GM12873 (cell line): ENCODE data around the gene ZNF324B.

Source experiments
- CTCF ChIP-seq: IDR thresholded peaks from 2 replicates; pipeline ENCODE4 v1.5.1; 2012; ENCODE audit warnings: low read depth, mild to moderate bottlenecking, moderate library complexity, low read length, control low read depth; ENCODE audit not compliant: insufficient read depth; ENCODE audit errors: missing control alignments

Gene ZNF324B

GRCh38 chr19:58416604-58417003 is 34.8 kb upstream of the ZNF324B start:
- TF ChIP-seq CTCF, result no peak

- TF ChIP-seq CTCF, result no peak
These were observed 34.4 kb upstream of the ZNF324B start for GRCh38 chr19:58417071-58417470.

DNA sequence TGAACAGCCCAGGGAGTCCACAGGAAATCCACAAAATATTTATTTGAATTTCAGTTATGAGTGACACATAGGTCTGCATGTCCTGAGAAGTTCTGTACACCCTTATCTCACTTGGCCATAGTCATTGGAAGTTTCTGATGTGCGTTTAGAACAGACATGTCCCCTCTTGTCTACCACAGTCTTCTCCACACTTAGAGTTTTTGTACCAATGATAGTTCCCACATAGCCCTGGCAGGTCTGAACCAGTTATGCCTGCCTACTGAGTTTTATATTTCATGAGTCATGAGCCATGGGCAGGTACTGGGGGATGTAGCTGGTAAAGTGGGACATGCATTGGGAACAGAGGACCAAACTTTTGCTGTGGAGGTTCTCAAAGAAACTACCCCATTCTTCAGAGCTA is 22.8 kb upstream of the ZNF324B start:
- TF ChIP-seq CTCF, result no peak

GRCh38 chr19:58429745-58430144 is 21.7 kb upstream of the ZNF324B start:
- TF ChIP-seq CTCF, result no peak

GRCh38 chr19:58434217-58434616 is 17.2 kb upstream of the ZNF324B start:
- TF ChIP-seq CTCF, result no peak

- no peak for TF ChIP-seq CTCF
These were observed 11.6 kb upstream of the ZNF324B start, which contains the start of gene ZNF132 for GRCh38 chr19:58439576-58440554. ZNF132 (minus strand) TSS chr19:58440153; CDS start chr19:58439821, 332 bp downstream.

DNA sequence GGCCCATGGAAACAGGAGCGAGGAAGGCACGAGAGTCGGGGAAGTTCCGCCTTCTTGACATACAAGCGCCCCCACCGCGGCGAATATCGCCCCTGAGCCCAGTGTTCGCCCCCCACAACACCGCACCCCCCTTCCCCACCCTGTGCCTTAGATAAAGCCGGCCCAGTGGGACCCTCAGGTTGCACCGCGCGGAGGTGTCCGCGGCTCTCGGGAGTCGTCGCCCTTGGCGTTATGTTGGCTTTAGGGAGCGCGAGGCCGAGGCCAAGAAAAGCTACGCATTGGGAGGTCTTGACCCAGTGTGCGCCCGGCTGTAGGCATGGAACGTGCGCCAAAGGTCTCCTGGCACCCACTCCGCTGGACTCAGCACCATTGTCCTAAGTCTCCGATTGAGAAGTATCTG is 10.9 kb upstream of the ZNF324B start:
- no peak for TF ChIP-seq CTCF
